ENCODE results near the gene WDR27. TPM values are rescaled to one million over a fixed set of nuclear protein-coding genes. Genes with fewer than 3 reads are reported as not detected.

The WDR27 gene
- polyA plus RNA-seq, 2 of the 4 experiments (the other 2 are of a cell fraction) = 18.9 to 36.1 TPM

DNA sequence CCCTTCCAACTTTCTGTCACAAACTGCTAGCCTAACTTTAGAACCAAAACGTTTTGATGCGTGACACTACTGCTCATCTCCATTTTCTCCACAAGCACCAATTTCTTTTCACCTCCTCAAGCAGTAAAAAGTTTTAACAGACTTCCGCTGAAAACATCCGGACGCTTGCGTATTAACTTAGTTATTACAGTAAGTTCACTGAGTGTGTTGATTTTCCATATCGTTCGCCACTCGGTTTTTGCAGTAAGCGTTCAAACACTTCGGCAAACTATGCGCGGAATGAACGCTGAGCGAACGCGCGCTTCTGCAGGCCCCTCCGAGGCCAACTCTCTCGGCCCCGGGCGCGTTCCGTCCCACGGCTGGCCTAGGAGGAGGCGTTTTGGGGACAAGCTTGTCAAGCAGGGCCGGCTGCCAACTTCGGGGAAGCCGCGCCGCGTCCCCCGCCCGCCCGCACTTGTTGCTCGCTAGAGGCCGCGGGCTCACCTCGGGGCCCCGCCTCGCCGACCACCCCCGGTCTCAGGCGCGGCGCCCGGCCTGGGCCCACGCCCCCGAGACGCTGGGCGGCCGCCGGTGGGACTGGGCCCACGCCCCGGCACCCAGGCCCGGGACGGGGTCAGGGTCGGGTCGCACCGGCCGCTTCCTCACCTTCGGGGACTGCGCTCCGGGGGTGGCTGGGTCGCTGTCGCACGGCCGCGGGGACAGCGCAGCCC lies 21.5 kb upstream of the WDR27 start:
- ChIA-PET CTCF (no interaction called here), POLR2A (interaction anchor here (1.8 to 2.8 kb wide), 2 partner anchors 21 to 28 kb away, joined by 5 to 13 read pairs; partner anchors contain the start of genes C6orf120, ERMARD and WDR27)
- under 1% methylated on average over 20 of the region's 70 CpGs for WGBS (ENCODE audit: missing lambda C conversion rate)
- TF ChIP-seq RFX5 (IDR thresholded peaks at IDR 0.05) (no peak), JUN (IDR thresholded peaks at IDR 0.05) (0 out of 5 replicates have a peak, but pooled peaks of 1 of the 2 experiments have one; percentile 6)
- peak overlapping the region; percentile 77 for H3K4me3 ChIP-seq
- DNase-seq (ENCODE audit: low read depth in 1 of 2, low spot score in 1 of 2) (peak; percentile 25 to 66), ATAC-seq (peak; percentile 48 to 65), FAIRE-seq (no peak)
- peak overlapping the region; percentile 90 for H3K4me2 ChIP-seq
- H3K9me3 ChIP-seq = no peaks in the 10 kb centered on the region
- H3K27ac ChIP-seq = peak overlapping the region; percentile 88 to 99
- peaks cover 29% of the 10 kb centered on the region for H3K4me1 ChIP-seq

DNA sequence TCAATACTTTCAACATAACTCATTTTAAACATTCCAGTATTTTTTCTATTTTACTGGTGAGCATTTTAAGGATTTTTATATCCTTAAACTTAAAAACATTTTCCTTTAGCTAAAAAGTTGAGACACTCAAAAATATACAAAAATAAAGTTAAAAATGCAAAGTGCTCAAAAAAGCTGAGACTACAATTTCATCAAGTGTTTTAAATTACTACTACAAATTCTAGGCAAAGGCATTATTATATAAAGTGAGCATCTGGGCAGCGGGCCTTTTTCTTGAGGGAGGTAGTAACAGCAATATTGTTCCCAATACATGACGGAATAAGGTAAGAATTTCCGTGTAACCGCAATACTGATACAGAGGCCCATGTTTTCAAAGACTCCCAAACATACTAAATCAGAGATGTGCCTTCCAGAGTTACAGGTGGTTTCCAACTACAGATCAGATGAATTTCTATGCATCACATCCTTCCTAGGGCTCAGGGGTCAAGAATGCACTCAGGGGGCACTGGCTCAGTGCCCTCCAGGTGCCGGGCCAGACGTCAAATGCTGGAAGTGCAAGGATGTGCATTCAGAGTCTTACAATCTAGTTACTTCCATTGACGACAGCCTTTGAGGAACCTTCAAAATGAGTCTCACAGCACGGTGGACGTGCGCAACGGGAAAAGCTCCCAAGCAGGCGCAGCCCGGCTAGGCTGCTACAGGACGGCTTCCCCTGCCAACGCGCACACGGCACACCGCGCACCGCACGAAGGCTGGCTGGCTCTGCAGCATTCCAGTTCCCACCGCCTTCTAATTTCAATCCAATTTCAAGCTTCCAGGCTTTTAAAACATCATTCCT lies 20.8 kb upstream of the WDR27 start:
- ChIA-PET CTCF (no interaction called here), POLR2A (interaction anchor here (1.8 to 2.8 kb wide), 2 partner anchors 21 to 29 kb away, joined by 5 to 13 read pairs; partner anchors contain the start of genes C6orf120, ERMARD and WDR27)
- DNase-seq (ENCODE audit: low read depth in 1 of 2, low spot score in 1 of 2) (peak in 1 of 2 experiments; percentile 40), ATAC-seq (peak in 1 of 2 experiments; percentile 70; a peak in 3 of 6 replicates), FAIRE-seq (no peak)
- H3K27ac ChIP-seq = peak overlapping the region; percentile 88 to 99
- H3K4me1 ChIP-seq = peaks cover 29% of the 10 kb centered on the region
- H3K9me3 ChIP-seq = no peaks in the 10 kb centered on the region
- TF ChIP-seq CHD4 (IDR thresholded peaks at IDR 0.05; ENCODE audit: borderline replicate concordance) (no peak), RFX5 (IDR thresholded peaks at IDR 0.05) (no peak), CBX8 (IDR thresholded peaks at IDR 0.05) (no peak), HOXB5 (CRISPR knock-in tag; IDR thresholded peaks at IDR 0.05) (no peak), ESRRA (IDR thresholded peaks at IDR 0.05; ENCODE audit: borderline replicate concordance, low read length) (no peak), NPAS2 (CRISPR knock-in tag; IDR thresholded peaks at IDR 0.05; ENCODE audit: borderline replicate concordance) (no peak), HDAC2 (IDR thresholded peaks at IDR 0.05) (no peak), MAZ (IDR thresholded peaks at IDR 0.05; ENCODE audit: borderline replicate concordance, low read depth, low read length) (no peak), JUNB (IDR thresholded peaks at IDR 0.05) (no peak), BHLHE40 (IDR thresholded peaks at IDR 0.05; ENCODE audit: low read depth, low read length) (no peak), RNF2 (IDR thresholded peaks at IDR 0.05; ENCODE audit: borderline replicate concordance, low read depth) (no peak), FOXS1 (CRISPR knock-in tag; IDR thresholded peaks at IDR 0.05) (no peak), KDM5A (IDR thresholded peaks at IDR 0.05) (no peak), ZSCAN20 (CRISPR knock-in tag; IDR thresholded peaks at IDR 0.05) (no peak), NR3C1 (IDR thresholded peaks at IDR 0.05) (no peak)
- TF ChIP-seq, protein P1, sequence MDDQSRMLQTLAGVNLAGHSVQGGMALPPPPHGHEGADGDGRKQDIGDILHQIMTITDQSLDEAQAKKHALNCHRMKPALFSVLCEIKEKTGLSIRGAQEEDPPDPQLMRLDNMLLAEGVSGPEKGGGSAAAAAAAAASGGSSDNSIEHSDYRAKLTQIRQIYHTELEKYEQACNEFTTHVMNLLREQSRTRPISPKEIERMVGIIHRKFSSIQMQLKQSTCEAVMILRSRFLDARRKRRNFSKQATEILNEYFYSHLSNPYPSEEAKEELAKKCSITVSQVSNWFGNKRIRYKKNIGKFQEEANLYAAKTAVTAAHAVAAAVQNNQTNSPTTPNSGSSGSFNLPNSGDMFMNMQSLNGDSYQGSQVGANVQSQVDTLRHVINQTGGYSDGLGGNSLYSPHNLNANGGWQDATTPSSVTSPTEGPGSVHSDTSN (IDR thresholded peaks at IDR 0.05) = no peak
- WGBS (ENCODE audit: missing lambda C conversion rate) = 5% methylated on average over 19 of the region's 22 CpGs
- peak overlapping the region; percentile 90 for H3K4me2 ChIP-seq
- H3K4me3 ChIP-seq = peak overlapping the region; percentile 77

DNA sequence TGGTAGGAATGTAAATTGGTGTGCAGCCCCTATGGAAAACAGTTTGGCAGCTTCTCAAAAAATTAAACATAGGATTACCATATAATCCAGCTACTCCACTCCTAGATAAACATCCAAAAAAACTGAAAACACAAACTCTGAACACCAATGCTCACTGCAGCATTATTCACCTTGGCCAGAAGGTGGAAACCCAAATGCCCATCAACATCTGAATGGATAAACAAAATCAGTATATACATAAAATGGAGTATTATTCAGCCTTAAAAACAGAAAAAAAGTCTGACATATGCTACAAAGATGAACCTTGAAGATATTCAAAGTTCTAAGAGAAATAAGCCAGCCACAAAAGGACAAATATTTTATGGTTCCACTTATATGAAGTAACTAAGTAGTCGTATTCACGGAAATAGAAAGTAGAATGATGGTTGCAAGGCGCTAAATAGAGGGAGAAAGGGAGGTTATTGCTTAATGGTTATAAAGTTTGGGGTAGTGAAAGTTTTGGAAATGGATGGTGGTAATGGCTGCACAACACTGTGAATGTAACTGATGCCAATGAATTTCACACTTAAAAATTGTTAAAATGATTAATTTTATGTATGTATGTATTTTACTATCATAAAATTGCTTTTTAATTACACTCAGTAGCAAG lies 18.5 kb upstream of the WDR27 start:
- no peak for FAIRE-seq
- Histone ChIP-seq H3K4me3 (no peak overlapping the region), H3K9me3 (no peaks in the 10 kb centered on the region), H3K4me1 (peaks cover 24% of the 10 kb centered on the region), H3K27ac (no peak overlapping the region), H3K4me2 (no peak overlapping the region)
- CTCF ChIA-PET = no interaction called here
- ATAC-seq = no peak
- WGBS (ENCODE audit: missing lambda C conversion rate) = 96% methylated on average over 3 of the region's 3 CpGs
- TF ChIP-seq, protein P2, sequence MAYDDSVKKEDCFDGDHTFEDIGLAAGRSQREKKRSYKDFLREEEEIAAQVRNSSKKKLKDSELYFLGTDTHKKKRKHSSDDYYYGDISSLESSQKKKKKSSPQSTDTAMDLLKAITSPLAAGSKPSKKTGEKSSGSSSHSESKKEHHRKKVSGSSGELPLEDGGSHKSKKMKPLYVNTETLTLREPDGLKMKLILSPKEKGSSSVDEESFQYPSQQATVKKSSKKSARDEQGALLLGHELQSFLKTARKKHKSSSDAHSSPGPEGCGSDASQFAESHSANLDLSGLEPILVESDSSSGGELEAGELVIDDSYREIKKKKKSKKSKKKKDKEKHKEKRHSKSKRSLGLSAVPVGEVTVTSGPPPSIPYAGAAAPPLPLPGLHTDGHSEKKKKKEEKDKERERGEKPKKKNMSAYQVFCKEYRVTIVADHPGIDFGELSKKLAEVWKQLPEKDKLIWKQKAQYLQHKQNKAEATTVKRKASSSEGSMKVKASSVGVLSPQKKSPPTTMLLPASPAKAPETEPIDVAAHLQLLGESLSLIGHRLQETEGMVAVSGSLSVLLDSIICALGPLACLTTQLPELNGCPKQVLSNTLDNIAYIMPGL (CRISPR knock-in tag; IDR thresholded peaks at IDR 0.05; ENCODE audit: borderline replicate concordance) = no peak
- TF ChIP-seq SREBF2 (IDR thresholded peaks at IDR 0.05) (no peak), CBX8 (IDR thresholded peaks at IDR 0.05) (no peak), ZFP36 (IDR thresholded peaks at IDR 0.05; ENCODE audit: borderline replicate concordance, partially characterized antibody) (no peak), SMC3 (IDR thresholded peaks at IDR 0.05) (no peak), KDM5A (IDR thresholded peaks at IDR 0.05) (no peak), ZSCAN20 (CRISPR knock-in tag; IDR thresholded peaks at IDR 0.05) (no peak), RNF2 (IDR thresholded peaks at IDR 0.05; ENCODE audit: borderline replicate concordance, low read depth) (no peak), MAFK (IDR thresholded peaks at IDR 0.05; ENCODE audit: partially characterized antibody) (no peak), HOXB5 (CRISPR knock-in tag; IDR thresholded peaks at IDR 0.05) (no peak)
- TF ChIP-seq, protein P3, sequence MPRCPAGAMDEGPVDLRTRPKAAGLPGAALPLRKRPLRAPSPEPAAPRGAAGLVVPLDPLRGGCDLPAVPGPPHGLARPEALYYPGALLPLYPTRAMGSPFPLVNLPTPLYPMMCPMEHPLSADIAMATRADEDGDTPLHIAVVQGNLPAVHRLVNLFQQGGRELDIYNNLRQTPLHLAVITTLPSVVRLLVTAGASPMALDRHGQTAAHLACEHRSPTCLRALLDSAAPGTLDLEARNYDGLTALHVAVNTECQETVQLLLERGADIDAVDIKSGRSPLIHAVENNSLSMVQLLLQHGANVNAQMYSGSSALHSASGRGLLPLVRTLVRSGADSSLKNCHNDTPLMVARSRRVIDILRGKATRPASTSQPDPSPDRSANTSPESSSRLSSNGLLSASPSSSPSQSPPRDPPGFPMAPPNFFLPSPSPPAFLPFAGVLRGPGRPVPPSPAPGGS (IDR thresholded peaks at IDR 0.05) = no peak
- DNase-seq (ENCODE audit: low read depth in 1 of 2, low spot score in 1 of 2) = no peak
- POLR2A ChIA-PET = no interaction called here
